H9 (cell line): ENCODE data around the gene AURKA. TPM values are rescaled to one million over a fixed set of nuclear protein-coding genes. Genes with fewer than 3 reads are reported as not detected.

Source experiments
- DNase-seq: peaks from one replicate; pipeline ENCODE4 v3.0.0-alpha.2; 2017
- H2AFZ ChIP-seq: one replicate; pipeline ENCODE4 v1.6.1; 2013; ENCODE audit warnings: mild to moderate bottlenecking, low read length, control low read depth, moderate library complexity
- H2AK5ac ChIP-seq: 2 replicates; pipeline ENCODE4 v1.6.1; 2013; ENCODE audit warnings: low read length, control low read depth, mixed read lengths; ENCODE audit not compliant: insufficient read length
- H2BK120ac ChIP-seq: one replicate; pipeline ENCODE4 v1.6.1; 2013; ENCODE audit warnings: low read depth, mild to moderate bottlenecking, low read length, control low read depth, inconsistent platforms; ENCODE audit not compliant: poor library complexity, severe bottlenecking
- H2BK12ac ChIP-seq: 2 replicates; pipeline ENCODE4 v1.6.1; 2013; ENCODE audit warnings: low read length, control low read depth, mixed read lengths, low read depth; ENCODE audit not compliant: insufficient read length
- H2BK15ac ChIP-seq: 2 replicates; pipeline ENCODE4 v1.6.1; 2013; ENCODE audit warnings: low read depth, low read length, control low read depth
- H2BK20ac ChIP-seq: one replicate; pipeline ENCODE4 v1.6.1; 2013; ENCODE audit warnings: low read depth, mild to moderate bottlenecking, low read length, control low read depth, inconsistent platforms; ENCODE audit not compliant: poor library complexity, severe bottlenecking
- H2BK5ac ChIP-seq: 2 replicates; pipeline ENCODE4 v1.6.1; 2013; ENCODE audit warnings: low read length, control low read depth, mixed read lengths; ENCODE audit not compliant: insufficient read length
- H3K14ac ChIP-seq: 2 replicates; pipeline ENCODE4 v1.6.1; 2013; ENCODE audit warnings: low read length, control low read depth; ENCODE audit not compliant: insufficient read depth
- H3K18ac ChIP-seq: 2 replicates; pipeline ENCODE4 v1.6.1; 2013; ENCODE audit warnings: low read depth, mild to moderate bottlenecking, mixed read lengths, low read length, control low read depth; ENCODE audit not compliant: insufficient read length
- H3K23ac ChIP-seq: 2 replicates; pipeline ENCODE4 v1.6.1; 2013; ENCODE audit warnings: low read length, control low read depth, mixed read lengths, low read depth; ENCODE audit not compliant: insufficient read length
- H3K23me2 ChIP-seq: 2 replicates; pipeline ENCODE4 v1.6.1; 2013; ENCODE audit warnings: low read depth, mild to moderate bottlenecking, mixed read lengths, low read length, control low read depth; ENCODE audit not compliant: insufficient read length, poor library complexity, severe bottlenecking
- H3K27ac ChIP-seq: 2 replicates; pipeline ENCODE4 v1.5.1; 2013; ENCODE audit warnings: low read length, control low read depth, mixed read lengths, low read depth; ENCODE audit not compliant: insufficient read length
- H3K27me3 ChIP-seq: 2 replicates; pipeline ENCODE4 v1.6.1; 2013; ENCODE audit warnings: low read length, control low read depth, inconsistent platforms; ENCODE audit not compliant: insufficient read depth
- H3K4ac ChIP-seq: 2 replicates; pipeline ENCODE4 v1.6.1; 2013; ENCODE audit warnings: low read depth, mild to moderate bottlenecking, control low read depth, inconsistent platforms, low read length, moderate library complexity
- H3K4me1 ChIP-seq: 2 replicates; pipeline ENCODE4 v1.6.1; 2013; ENCODE audit warnings: low read length, control low read depth, inconsistent platforms; ENCODE audit not compliant: insufficient read depth
- H3K4me2 ChIP-seq: 2 replicates; pipeline ENCODE4 v1.6.1; 2013; ENCODE audit warnings: low read length, control low read depth, mixed read lengths; ENCODE audit not compliant: insufficient read length, insufficient read depth
- H3K56ac ChIP-seq: 2 replicates; pipeline ENCODE4 v1.6.1; 2013; ENCODE audit warnings: low read depth, mild to moderate bottlenecking, mixed read lengths, low read length, control low read depth; ENCODE audit not compliant: insufficient read length
- H3K79me1 ChIP-seq: 2 replicates; pipeline ENCODE4 v1.6.1; 2013; ENCODE audit warnings: low read depth, mild to moderate bottlenecking, moderate library complexity, low read length, control low read depth, inconsistent platforms; ENCODE audit not compliant: insufficient read depth, poor library complexity, severe bottlenecking
- H3K79me2 ChIP-seq: 2 replicates; pipeline ENCODE4 v1.6.1; 2013; ENCODE audit warnings: low read length, control low read depth, inconsistent platforms; ENCODE audit not compliant: insufficient read depth
- H3K9ac ChIP-seq: 2 replicates; pipeline ENCODE4 v1.6.1; 2013; ENCODE audit warnings: low read length, control low read depth, mixed read lengths; ENCODE audit not compliant: insufficient read length; ENCODE audit errors: extremely low read depth
- H3K9me3 ChIP-seq: one replicate; pipeline ENCODE4 v1.6.1; 2013; ENCODE audit warnings: low read depth, low read length, inconsistent platforms; ENCODE audit not compliant: control insufficient read depth
- H3T11ph ChIP-seq: one replicate; pipeline ENCODE4 v1.6.1; 2013; ENCODE audit warnings: mild to moderate bottlenecking, low read length, control low read depth, inconsistent platforms
- H4K20me1 ChIP-seq: one replicate; pipeline ENCODE4 v1.6.1; 2013; ENCODE audit not compliant: control insufficient read depth, insufficient read length, insufficient read depth
- H4K5ac ChIP-seq: 2 replicates; pipeline ENCODE4 v1.6.1; 2013; ENCODE audit warnings: low read depth, mild to moderate bottlenecking, mixed read lengths, low read length, control low read depth; ENCODE audit not compliant: insufficient read length
- H4K8ac ChIP-seq: replicated peaks from 2 replicates; pipeline ENCODE4 v1.6.1; 2013; ENCODE audit warnings: low read length, control low read depth, mixed read lengths, low read depth; ENCODE audit not compliant: insufficient read length
- H4K91ac ChIP-seq: 2 replicates; pipeline ENCODE4 v1.6.1; 2013; ENCODE audit warnings: low read depth, mild to moderate bottlenecking, moderate library complexity, mixed read lengths, low read length, control low read depth; ENCODE audit not compliant: insufficient read length
- H3K27ac Mint-ChIP-seq, 3 experiments: 2 replicates in 2 of 3; 3 replicates in 1 of 3; pipeline ENCODE4 v1.8.0; 2020 to 2021; ENCODE audit warnings: mixed read lengths in 3 of 3, mild to moderate bottlenecking in 1 of 3, moderate library complexity in 1 of 3
- H3K27me3 Mint-ChIP-seq: 2 replicates; pipeline ENCODE4 v1.8.0; 2021; ENCODE audit warnings: low read depth, mild to moderate bottlenecking, moderate library complexity, mixed read lengths
- H3K36me3 Mint-ChIP-seq, 3 experiments: 2 replicates in 2 of 3; 3 replicates in 1 of 3; pipeline ENCODE4 v1.8.0; 2020 to 2021; ENCODE audit warnings: low read depth in 3 of 3, mixed read lengths in 3 of 3; ENCODE audit not compliant: insufficient read depth in 1 of 3
- H3K4me1 Mint-ChIP-seq, 2 experiments: 2 replicates each; pipeline ENCODE4 v1.8.0; 2020; ENCODE audit warnings: mixed read lengths in 2 of 2
- H3K4me3 Mint-ChIP-seq, 2 experiments: 2 replicates in 1 of 2; 3 replicates in 1 of 2; pipeline ENCODE4 v1.8.0; 2020 to 2021; ENCODE audit warnings: mild to moderate bottlenecking in 2 of 2, mixed read lengths in 2 of 2, moderate library complexity in 1 of 2
- H3K9me3 Mint-ChIP-seq, 2 experiments: 2 replicates in 1 of 2; 3 replicates in 1 of 2; pipeline ENCODE4 v1.8.0; 2020; ENCODE audit warnings: mild to moderate bottlenecking in 2 of 2, mixed read lengths in 2 of 2, moderate library complexity in 1 of 2
- WGBS: extraction: QIAGEN DNeasy Blood & Tissue Kit; methylation state at CpG from one replicate; pipeline ENCODE4 v1.1.7; 2013; ENCODE audit warnings: missing lambda C conversion rate, low lambda C conversion rate, mixed read lengths; ENCODE audit not compliant: insufficient read length; ENCODE audit errors: extremely low coverage; 5-methylcytosine and 5-hydroxymethylcytosine counted together
- total RNA-seq: library from RNA; stranded (reverse); gene quantifications from 2 replicates; pipeline ENCODE4 v1.2.1, GENCODE V29; 2021
- TF ChIP-seq, protein P1 (sequence below): fragments of 200-600 bp; sonication (generic); conservative IDR thresholded peaks from 3 replicates; pipeline ENCODE4 v1.8.0; 2021; ENCODE audit warnings: antibody characterized with exemption, mild to moderate bottlenecking

Gene AURKA
- total RNA-seq, 1 experiment from 2014 or later = 86.8 TPM

DNA sequence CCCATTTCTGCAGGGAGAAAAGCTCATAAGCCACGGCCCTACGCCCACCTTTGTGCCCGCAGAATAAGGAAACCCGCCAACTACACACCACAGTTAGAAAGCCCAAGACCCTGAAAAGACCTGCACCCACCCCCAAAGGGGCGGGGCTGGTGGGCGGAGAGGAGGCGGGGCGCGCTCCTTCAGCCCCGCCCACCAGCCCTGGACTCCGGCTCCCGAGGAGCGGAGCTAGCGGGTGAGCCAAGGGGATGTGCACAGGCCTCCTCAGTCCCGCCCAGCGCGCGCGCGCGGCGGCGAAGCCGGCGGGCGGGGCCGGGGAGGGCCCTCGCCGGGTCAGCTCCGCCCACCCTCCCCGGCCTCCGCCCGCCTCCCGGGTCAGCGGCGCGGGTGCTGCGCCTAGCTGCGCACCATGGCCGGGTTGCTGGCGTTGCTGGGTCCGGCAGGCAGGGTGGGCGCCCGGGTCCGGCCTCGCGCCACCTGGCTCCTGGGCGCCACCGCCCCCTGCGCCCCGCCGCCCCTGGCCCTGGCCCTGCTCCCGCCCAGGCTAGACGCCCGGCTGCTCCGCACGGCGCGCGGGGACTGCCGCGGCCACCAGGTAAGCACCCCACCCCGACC, 33.3 kb downstream of the AURKA start, which contains the start of gene FAM210B:
Gene FAM210B (plus strand): TSS at position 375 of the 612 bp plus-strand sequence. CDS start 32 bp downstream, at position 407.
- TF ChIP-seq, protein P1, sequence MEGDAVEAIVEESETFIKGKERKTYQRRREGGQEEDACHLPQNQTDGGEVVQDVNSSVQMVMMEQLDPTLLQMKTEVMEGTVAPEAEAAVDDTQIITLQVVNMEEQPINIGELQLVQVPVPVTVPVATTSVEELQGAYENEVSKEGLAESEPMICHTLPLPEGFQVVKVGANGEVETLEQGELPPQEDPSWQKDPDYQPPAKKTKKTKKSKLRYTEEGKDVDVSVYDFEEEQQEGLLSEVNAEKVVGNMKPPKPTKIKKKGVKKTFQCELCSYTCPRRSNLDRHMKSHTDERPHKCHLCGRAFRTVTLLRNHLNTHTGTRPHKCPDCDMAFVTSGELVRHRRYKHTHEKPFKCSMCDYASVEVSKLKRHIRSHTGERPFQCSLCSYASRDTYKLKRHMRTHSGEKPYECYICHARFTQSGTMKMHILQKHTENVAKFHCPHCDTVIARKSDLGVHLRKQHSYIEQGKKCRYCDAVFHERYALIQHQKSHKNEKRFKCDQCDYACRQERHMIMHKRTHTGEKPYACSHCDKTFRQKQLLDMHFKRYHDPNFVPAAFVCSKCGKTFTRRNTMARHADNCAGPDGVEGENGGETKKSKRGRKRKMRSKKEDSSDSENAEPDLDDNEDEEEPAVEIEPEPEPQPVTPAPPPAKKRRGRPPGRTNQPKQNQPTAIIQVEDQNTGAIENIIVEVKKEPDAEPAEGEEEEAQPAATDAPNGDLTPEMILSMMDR = no peak
- H2BK20ac ChIP-seq = no peak within 1 kb of the TSS
- Mint-ChIP-seq H3K36me3 (no peaks in the 10 kb centered on the region; a peak in 2 of 7 replicates), H3K27ac (no peak within 1 kb of the TSS; a peak in 1 of 7 replicates), H3K27me3 (peaks cover 2% of the 10 kb centered on the region), H3K4me1 (peaks cover 19 to 23% of the 10 kb centered on the region in 2 experiments), H3K9me3 (no peaks in the 10 kb centered on the region), H3K4me3 (peak within 1 kb of the TSS; percentile 79 to 85)
- no peak within 1 kb of the TSS for H4K5ac ChIP-seq
- H3K14ac ChIP-seq = peak within 1 kb of the TSS; percentile 17; the same call in 1 of the 2 replicates
- peak within 1 kb of the TSS; percentile 89 for H3K4me2 ChIP-seq
- no peaks in the 10 kb centered on the region for H3K27me3 ChIP-seq
- H2BK120ac ChIP-seq = no peak within 1 kb of the TSS
- H4K91ac ChIP-seq = no peak within 1 kb of the TSS
- H3K56ac ChIP-seq = no peak within 1 kb of the TSS
- no peak within 1 kb of the TSS for H4K8ac ChIP-seq
- no peak within 1 kb of the TSS for H3K27ac ChIP-seq
- H3T11ph ChIP-seq = no peak within 1 kb of the TSS
- H3K79me1 ChIP-seq = no peaks in the 10 kb centered on the region
- H2BK15ac ChIP-seq = no peak within 1 kb of the TSS
- H2BK12ac ChIP-seq = no peak within 1 kb of the TSS
- no peak within 1 kb of the TSS for H2AK5ac ChIP-seq
- H3K4ac ChIP-seq = no peak within 1 kb of the TSS
- H3K23ac ChIP-seq = no peak within 1 kb of the TSS
- H3K79me2 ChIP-seq = no peaks in the 10 kb centered on the region
- peak; percentile 93 for DNase-seq
- no peak within 1 kb of the TSS for H2BK5ac ChIP-seq
- peaks cover 11% of the 10 kb centered on the region for H3K23me2 ChIP-seq
- no peaks in the 10 kb centered on the region for H4K20me1 ChIP-seq
- no CpG with 5 or more reads among the region's 63 CpGs for WGBS
- no peak within 1 kb of the TSS for H3K18ac ChIP-seq
- no peaks in the 10 kb centered on the region for H3K4me1 ChIP-seq
- H3K9me3 ChIP-seq = no peaks in the 10 kb centered on the region
- peak within 1 kb of the TSS; percentile 10 for H3K9ac ChIP-seq
- H2AFZ ChIP-seq = no peak within 1 kb of the TSS
